GM12892 (cell line): ENCODE measurements around the gene TMEM266.

Source experiments
- POLR2A ChIP-seq: IDR thresholded peaks from 2 replicates; pipeline ENCODE4 v1.6.1; 2011; ENCODE audit warnings: low read depth, low read length, control low read depth
- POLR2AphosphoS5 ChIP-seq: IDR thresholded peaks from 2 replicates; pipeline ENCODE4 v1.6.1; 2011; ENCODE audit warnings: low read depth, low read length, control low read depth
- TAF1 ChIP-seq: IDR thresholded peaks from 2 replicates; pipeline ENCODE4 v1.6.1; 2011; ENCODE audit warnings: low read depth, mild to moderate bottlenecking, control low read depth, low read length, borderline replicate concordance

DNA sequence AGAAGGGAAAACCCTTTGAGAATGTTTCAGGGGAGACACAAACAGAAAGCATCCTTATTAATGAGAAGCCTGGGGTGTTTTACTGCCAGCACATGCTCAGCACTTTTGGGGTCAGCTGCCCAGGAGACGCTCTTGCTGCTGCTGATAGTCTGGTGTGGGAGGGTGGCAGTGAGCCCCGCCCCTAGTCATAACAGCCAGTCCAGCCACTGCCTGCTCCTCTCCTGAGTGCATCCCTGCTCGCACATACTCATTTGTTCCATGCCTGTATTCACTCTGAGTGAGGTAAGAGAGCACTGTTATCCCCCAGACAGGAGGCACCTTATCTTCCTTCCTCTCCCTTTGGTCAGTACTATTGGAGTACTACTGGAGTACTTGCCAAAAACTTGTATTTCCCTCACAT lies 150.2 kb downstream of the TMEM266 start:
- TF ChIP-seq POLR2AphosphoS5 (no peak), TAF1 (no peak), POLR2A (no peak)
